Cardiac fibroblast (primary cell): ENCODE measurements around the gene RNU6-9.
"Not testable (repeated sequence)": the region's sequence is repeated elsewhere in the genome, so short reads cannot be mapped to it uniquely, and the experiment has no call there.

Source experiments
- DNase-seq, 2 donors: peaks; one replicate each; pipeline versions ENCODE4 v3.0.0 to v3.0.0-alpha.2; 2010; ENCODE audit warnings: low read depth in 2 of 2
- H3K4me3 ChIP-seq, 2 donors: replicated peaks in 1 of 2; 1 replicate in 1 of 2; 2 replicates in 1 of 2; pipeline ENCODE4 v1.5.1; 2011; ENCODE audit warnings: low read depth in 2 of 2, low read length in 2 of 2, mild to moderate bottlenecking in 2 of 2, moderate library complexity in 1 of 2
- TF ChIP-seq, protein P1 (sequence below): IDR thresholded peaks from one replicate; pipeline ENCODE4 v1.5.1; 2011; ENCODE audit warnings: low read depth, mild to moderate bottlenecking, low read length, inconsistent platforms

Gene RNU6-9

DNA sequence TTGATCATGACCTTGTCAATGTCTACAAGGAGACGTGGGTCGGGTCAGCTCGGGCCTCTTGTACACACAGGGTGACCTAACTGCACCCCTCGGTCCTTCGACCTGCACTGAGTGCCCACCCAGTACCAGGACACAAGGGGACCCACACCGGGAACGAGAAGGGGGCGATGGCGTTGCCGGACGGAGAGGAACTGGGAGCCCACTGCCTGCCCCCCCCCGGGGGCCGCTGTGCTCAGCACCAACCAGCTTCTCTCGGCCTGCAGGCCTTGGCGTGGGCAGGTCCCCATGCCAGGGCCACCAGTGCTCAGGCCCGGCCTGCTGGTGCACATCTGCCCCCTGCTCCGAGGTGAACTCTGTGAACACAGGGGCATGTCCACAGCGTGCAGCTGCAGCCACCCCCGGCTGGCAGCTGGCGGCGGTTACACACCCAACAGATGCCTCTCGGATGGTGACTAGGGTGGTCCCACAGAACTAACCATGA lies 19.7 kb upstream of the RNU6-9 start:
- no peak overlapping the region for H3K4me3 ChIP-seq
- TF ChIP-seq, protein P1, sequence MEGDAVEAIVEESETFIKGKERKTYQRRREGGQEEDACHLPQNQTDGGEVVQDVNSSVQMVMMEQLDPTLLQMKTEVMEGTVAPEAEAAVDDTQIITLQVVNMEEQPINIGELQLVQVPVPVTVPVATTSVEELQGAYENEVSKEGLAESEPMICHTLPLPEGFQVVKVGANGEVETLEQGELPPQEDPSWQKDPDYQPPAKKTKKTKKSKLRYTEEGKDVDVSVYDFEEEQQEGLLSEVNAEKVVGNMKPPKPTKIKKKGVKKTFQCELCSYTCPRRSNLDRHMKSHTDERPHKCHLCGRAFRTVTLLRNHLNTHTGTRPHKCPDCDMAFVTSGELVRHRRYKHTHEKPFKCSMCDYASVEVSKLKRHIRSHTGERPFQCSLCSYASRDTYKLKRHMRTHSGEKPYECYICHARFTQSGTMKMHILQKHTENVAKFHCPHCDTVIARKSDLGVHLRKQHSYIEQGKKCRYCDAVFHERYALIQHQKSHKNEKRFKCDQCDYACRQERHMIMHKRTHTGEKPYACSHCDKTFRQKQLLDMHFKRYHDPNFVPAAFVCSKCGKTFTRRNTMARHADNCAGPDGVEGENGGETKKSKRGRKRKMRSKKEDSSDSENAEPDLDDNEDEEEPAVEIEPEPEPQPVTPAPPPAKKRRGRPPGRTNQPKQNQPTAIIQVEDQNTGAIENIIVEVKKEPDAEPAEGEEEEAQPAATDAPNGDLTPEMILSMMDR, result no peak
- no peak for DNase-seq

DNA sequence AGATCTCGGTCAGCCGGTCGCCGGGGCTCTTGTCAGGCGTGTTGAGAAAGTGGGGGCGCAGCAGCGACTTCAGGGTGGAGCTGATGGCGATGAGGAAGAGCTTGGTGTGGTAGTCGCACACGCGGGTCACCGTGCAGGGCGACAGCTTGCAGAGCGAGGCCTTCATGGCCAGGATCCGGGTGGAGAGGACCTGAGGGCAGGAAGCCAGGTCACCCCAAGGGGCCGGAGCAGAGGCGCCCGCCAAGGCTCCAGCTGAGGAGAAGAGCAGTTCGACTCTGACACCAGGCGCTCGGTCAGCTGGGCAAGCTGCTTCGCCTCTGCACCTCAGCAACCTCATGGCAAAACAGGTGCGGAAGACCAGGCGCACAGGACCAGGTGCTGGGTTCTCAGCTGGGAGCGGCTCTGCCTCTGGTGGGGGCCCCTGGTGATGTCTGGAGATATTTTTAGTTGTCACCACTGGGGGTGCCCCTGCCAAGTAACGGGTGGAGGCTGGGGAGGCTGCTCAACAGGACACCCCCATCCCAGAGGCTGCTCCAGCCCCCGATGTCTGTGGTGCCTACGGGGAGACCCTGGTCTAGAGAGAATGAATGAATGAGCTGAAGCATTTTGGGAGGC lies 17.9 kb upstream of the RNU6-9 start:
- H3K4me3 ChIP-seq, result no peak overlapping the region
- TF ChIP-seq, protein P1, result no peak
- no peak for DNase-seq

DNA sequence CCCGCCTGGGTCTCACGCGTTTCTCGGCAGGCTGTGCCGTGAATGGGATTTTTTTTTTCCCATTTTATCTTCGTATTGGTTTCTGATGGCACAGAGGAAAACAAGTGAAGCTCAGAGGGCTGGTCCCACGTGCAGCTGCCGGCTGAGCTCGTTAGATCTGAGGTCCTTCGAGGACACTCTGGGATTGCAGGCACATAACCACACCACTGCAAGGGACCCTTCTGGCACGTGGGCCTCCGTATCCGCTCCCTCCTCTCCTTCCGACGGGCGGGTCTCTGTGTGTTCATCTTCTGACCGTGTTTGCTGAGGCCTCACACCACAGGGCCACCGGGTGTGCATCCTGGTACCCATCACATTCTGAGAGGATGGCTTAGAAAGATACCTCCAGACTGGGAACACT lies 17.2 kb upstream of the RNU6-9 start:
- H3K4me3 ChIP-seq, result no peak overlapping the region
- TF ChIP-seq, protein P1, result no peak
- no peak for DNase-seq

DNA sequence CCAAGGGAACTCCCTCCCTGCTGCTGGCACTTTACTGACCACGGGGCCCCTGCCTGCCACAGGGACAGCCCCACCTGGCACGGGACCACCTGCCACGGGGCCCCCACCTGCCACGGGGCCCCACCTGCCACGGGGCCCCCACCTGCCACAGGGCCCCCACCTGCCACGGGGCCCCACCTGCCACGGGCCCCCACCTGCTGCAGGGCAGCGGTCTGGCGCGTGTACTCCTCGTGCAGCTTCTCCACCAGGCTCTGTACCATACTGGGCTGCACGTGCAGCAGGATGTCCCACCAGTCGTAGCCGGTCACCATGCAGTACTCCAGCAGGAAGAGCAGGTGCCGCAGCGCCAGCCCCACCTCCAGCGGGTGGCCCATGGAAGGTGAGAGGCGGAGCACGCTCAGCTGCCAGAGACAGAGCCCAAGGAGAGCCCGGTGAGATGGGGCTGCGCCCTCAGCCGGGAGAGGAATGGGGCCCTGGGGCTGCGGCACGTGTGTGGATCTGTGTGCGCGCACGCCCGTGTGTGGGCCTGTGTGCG lies 16.4 kb upstream of the RNU6-9 start:
- no peak overlapping the region for H3K4me3 ChIP-seq
- no peak for DNase-seq
- TF ChIP-seq, protein P1, result no peak

DNA sequence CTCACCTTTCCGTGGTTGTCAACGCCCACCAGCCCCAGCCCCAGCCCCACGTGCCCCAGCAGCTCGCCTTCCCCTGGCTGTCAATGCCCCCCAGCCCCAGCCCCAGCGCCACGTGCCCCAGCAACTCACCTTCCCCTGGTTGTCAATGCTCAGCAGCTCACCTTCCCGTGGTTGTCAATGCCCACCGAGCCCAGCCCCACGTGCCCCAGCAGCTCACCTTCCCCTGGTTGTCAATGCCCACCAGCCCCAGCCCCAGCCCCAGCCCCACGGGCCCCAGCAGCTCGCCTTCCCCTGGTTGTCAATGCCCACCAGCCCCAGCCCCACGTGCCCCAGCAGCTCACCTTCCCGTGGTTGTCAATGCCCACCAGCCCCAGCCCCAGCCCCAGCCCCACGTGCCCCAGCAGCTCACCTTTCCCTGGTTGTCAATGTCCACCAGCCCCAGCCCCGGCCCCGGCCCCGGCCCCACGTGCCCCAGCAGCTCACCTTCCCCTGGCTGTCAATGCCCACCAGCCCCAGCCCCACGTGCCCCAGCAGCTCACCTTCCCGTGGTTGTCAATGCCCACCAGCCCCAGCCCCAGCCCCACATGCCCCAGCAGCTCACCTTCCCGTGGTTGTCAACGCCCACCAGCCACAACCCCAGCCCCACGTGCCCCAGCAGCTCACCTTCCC lies 15.2 kb upstream of the RNU6-9 start:
- H3K4me3 ChIP-seq, DNase-seq: not testable (repeated sequence)

DNA sequence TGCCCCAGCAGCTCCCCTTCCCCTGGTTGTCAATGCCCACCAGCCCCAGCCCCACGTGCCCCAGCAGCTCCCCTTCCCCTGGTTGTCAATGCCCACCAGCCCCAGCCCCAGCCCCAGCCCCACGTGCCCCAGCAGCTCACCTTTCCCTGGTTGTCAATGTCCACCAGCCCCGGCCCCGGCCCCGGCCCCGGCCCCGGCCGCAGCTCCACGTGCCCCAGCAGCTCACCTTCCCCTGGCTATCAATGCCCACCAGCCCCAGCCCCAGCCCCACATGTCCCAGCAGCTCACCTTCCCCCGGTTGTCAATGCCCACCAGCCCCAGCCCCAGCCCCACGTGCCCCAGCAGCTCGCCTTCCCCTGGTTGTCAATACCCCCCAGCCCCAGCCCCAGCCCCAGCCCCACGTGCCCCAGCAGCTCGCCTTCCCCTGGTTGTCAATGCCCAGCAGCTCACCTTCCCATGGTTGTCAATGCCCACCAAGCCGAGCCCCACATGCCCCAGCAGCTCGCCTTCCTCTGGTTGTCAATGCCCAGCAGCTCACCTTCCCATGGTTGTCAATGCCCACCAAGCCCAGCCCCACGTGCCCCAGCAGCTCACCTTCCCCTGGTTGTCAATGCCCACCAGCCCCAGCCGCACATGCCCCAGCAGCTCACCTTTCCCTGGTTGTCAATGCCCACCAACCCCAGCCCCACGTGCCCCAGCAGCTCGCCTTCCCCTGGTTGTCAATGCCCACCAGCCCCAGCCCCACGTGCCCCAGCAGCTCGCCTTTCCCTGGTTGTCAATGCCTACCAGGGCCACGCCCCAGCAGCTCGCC lies 14.3 kb upstream of the RNU6-9 start:
- not testable (repeated sequence) for DNase-seq, H3K4me3 ChIP-seq

DNA sequence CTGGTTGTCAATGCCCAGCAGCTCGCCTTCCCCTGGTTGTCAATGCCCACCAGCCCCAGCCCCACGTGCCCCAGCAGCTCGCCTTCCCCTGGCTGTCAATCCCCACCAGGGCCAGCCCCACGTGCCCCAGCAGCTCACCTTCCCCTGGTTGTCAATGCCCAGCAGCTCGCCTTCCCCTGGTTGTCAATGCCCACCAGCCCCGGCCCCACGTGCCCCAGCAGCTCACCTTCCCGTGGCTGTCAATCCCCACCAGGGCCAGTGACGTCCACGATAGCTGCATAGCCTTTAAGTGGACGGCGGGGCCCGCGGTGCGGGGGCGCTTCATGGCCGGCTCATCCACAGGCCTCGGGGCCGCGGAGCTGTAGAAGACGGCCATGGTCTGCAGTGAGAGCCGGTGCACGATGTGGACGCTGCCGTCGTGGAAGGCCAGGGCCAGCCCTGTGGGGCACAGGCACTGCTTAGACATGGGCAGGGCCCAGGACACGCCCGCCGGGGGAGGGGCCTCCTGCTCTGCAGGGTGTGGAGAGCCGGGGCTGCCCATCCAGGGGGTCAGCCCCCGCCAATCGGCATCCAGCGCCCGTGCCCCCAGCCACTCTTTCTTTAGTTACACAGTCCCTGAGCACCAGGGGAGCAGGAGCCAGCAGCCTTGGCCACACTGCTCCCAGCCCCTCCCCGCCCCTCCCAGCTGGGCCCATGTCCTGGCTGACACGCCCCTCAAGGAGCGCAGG lies 13.4 kb upstream of the RNU6-9 start:
- H3K4me3 ChIP-seq, result no peak overlapping the region

More for the DNA sequence above, 13.4 kb upstream of the RNU6-9 start:
- TF ChIP-seq, protein P1, result no peak
- no peak for DNase-seq
